ENCODE data around the gene COL15A1.
A peak's percentile ranks its signal among the peaks of the same experiment; 100 is the strongest.
"Not testable (repeated sequence)": the region's sequence is repeated elsewhere in the genome, so short reads cannot be mapped to it uniquely, and the experiment has no call there.

COL15A1 gene

GRCh38 chr9:99076483-99077171 is 132.9 kb downstream of the COL15A1 start:
- H3K36me3 Mint-ChIP-seq, result no peaks in the 10 kb centered on the region
- H3K4me1 Mint-ChIP-seq, result peaks cover 58% of the 10 kb centered on the region
- H3K27ac Mint-ChIP-seq, result peak overlapping the region; percentile 94
- peak overlapping the region; percentile 56 for H3K4me3 Mint-ChIP-seq
- no peaks in the 10 kb centered on the region for H3K9me3 Mint-ChIP-seq
- ATAC-seq (peak; percentile 82), DNase-seq (ENCODE audit: low spot score in 2 of 2) (peak; percentile 12 to 59)

- no peaks in the 10 kb centered on the region for H3K36me3 Mint-ChIP-seq
- no peak overlapping the region for H3K4me3 Mint-ChIP-seq
- peaks cover 60% of the 10 kb centered on the region for H3K4me1 Mint-ChIP-seq
- no peak for ATAC-seq
- H3K9me3 Mint-ChIP-seq, result no peaks in the 10 kb centered on the region
- no peak for DNase-seq (ENCODE audit: low spot score in 2 of 2)
- H3K27ac Mint-ChIP-seq, result peak overlapping the region; percentile 59
Observed at GRCh38 chr9:99078717-99079116, 135.0 kb downstream of the COL15A1 start.

GRCh38 chr9:99079542-99079941 is 135.8 kb downstream of the COL15A1 start:
- H3K27ac Mint-ChIP-seq, result no peak overlapping the region
- H3K4me3 Mint-ChIP-seq, result no peak overlapping the region
- peaks cover 55% of the 10 kb centered on the region for H3K4me1 Mint-ChIP-seq
- peak; percentile 63 for ATAC-seq
- H3K36me3 Mint-ChIP-seq, result no peaks in the 10 kb centered on the region
- no peaks in the 10 kb centered on the region for H3K9me3 Mint-ChIP-seq
- no peak for DNase-seq (ENCODE audit: low spot score in 2 of 2)

- H3K27ac Mint-ChIP-seq, result no peak overlapping the region
- peaks cover 51% of the 10 kb centered on the region for H3K4me1 Mint-ChIP-seq
- no peaks in the 10 kb centered on the region for H3K9me3 Mint-ChIP-seq
- no peak overlapping the region for H3K4me3 Mint-ChIP-seq
- no peak for ATAC-seq
- DNase-seq (ENCODE audit: low spot score in 2 of 2), result no peak
- H3K36me3 Mint-ChIP-seq, result no peaks in the 10 kb centered on the region
Observed at GRCh38 chr9:99083051-99083450, 139.3 kb downstream of the COL15A1 start.

- ATAC-seq, result no peak
- DNase-seq (ENCODE audit: low spot score in 2 of 2), result no peak
- Mint-ChIP-seq H3K4me1 (peaks cover 56% of the 10 kb centered on the region), H3K4me3 (no peak overlapping the region), H3K27ac (peak overlapping the region; percentile 20), H3K36me3 (no peaks in the 10 kb centered on the region), H3K9me3 (no peaks in the 10 kb centered on the region)
Observed at GRCh38 chr9:99085949-99086948, 142.5 kb downstream of the COL15A1 start.

- ATAC-seq (no peak), DNase-seq (ENCODE audit: low spot score in 2 of 2) (no peak)
- no peaks in the 10 kb centered on the region for H3K9me3 Mint-ChIP-seq
- H3K27ac Mint-ChIP-seq, result no peak overlapping the region
- peaks cover 62% of the 10 kb centered on the region for H3K4me1 Mint-ChIP-seq
- no peak overlapping the region for H3K4me3 Mint-ChIP-seq
- peaks cover 5% of the 10 kb centered on the region for H3K36me3 Mint-ChIP-seq
Observed at GRCh38 chr9:99087462-99087861, 143.8 kb downstream of the COL15A1 start.

- Mint-ChIP-seq H3K4me1 (peaks cover 73% of the 10 kb centered on the region), H3K9me3 (no peaks in the 10 kb centered on the region), H3K36me3 (peaks cover 5% of the 10 kb centered on the region), H3K27ac (peak overlapping the region; percentile 98), H3K4me3 (no peak overlapping the region)
- DNase-seq (ENCODE audit: low spot score in 2 of 2) (no peak), ATAC-seq (no peak)
Observed at GRCh38 chr9:99090336-99091130, 146.8 kb downstream of the COL15A1 start.

GRCh38 chr9:99092643-99093491 is 149.2 kb downstream of the COL15A1 start:
- peaks cover 5% of the 10 kb centered on the region for H3K36me3 Mint-ChIP-seq
- H3K27ac Mint-ChIP-seq, result peak overlapping the region; percentile 98
- DNase-seq (ENCODE audit: low spot score in 2 of 2) (peak; percentile 44 to 82), ATAC-seq (peak; percentile 89)
- no peaks in the 10 kb centered on the region for H3K9me3 Mint-ChIP-seq
- peaks cover 72% of the 10 kb centered on the region for H3K4me1 Mint-ChIP-seq
- H3K4me3 Mint-ChIP-seq, result peak overlapping the region; percentile 72

- Mint-ChIP-seq H3K27ac (peak overlapping the region; percentile 98), H3K9me3 (no peaks in the 10 kb centered on the region), H3K4me1 (peaks cover 77% of the 10 kb centered on the region), H3K4me3 (peak overlapping the region; percentile 72), H3K36me3 (peaks cover 5% of the 10 kb centered on the region)
- DNase-seq (ENCODE audit: low spot score in 2 of 2) (peak in 1 of 2 donors; percentile 47), ATAC-seq (peak; percentile 94)
Observed at GRCh38 chr9:99093492-99093791, 149.7 kb downstream of the COL15A1 start.

- ATAC-seq, result no peak
- Mint-ChIP-seq H3K4me1 (peaks cover 78% of the 10 kb centered on the region), H3K27ac (no peak overlapping the region), H3K4me3 (no peak overlapping the region), H3K9me3 (peaks cover 3% of the 10 kb centered on the region), H3K36me3 (peaks cover 5% of the 10 kb centered on the region)
- no peak for DNase-seq (ENCODE audit: low spot score in 2 of 2)
Observed at GRCh38 chr9:99095565-99095964, 151.9 kb downstream of the COL15A1 start.

GRCh38 chr9:99096409-99096808 is 152.7 kb downstream of the COL15A1 start:
- no peak for DNase-seq (ENCODE audit: low spot score in 2 of 2)
- H3K4me1 Mint-ChIP-seq, result peaks cover 75% of the 10 kb centered on the region
- no peak overlapping the region for H3K4me3 Mint-ChIP-seq
- peaks cover 3% of the 10 kb centered on the region for H3K9me3 Mint-ChIP-seq
- no peak for ATAC-seq
- peak overlapping the region; percentile 8 for H3K27ac Mint-ChIP-seq
- peaks cover 5% of the 10 kb centered on the region for H3K36me3 Mint-ChIP-seq

- H3K36me3 Mint-ChIP-seq; H3K27ac Mint-ChIP-seq; H3K9me3 Mint-ChIP-seq; H3K4me3 Mint-ChIP-seq; ATAC-seq; DNase-seq (ENCODE audit: low spot score in 2 of 2): not testable (repeated sequence)
- peaks cover 61% of the 10 kb centered on the region for H3K4me1 Mint-ChIP-seq
Observed at GRCh38 chr9:99099806-99100585, 156.3 kb downstream of the COL15A1 start.

- H3K4me1 Mint-ChIP-seq, result peaks cover 58% of the 10 kb centered on the region
- DNase-seq (ENCODE audit: low spot score in 2 of 2) (no peak), ATAC-seq (no peak)
- peaks cover 3% of the 10 kb centered on the region for H3K9me3 Mint-ChIP-seq
- H3K4me3 Mint-ChIP-seq, result no peak overlapping the region
- no peak overlapping the region for H3K27ac Mint-ChIP-seq
- peaks cover 6% of the 10 kb centered on the region for H3K36me3 Mint-ChIP-seq
Observed at GRCh38 chr9:99101271-99101670, 157.6 kb downstream of the COL15A1 start.

GRCh38 chr9:99101812-99102211 is 158.1 kb downstream of the COL15A1 start:
- Mint-ChIP-seq H3K4me3 (no peak overlapping the region), H3K4me1 (peaks cover 58% of the 10 kb centered on the region), H3K27ac (no peak overlapping the region), H3K9me3 (peaks cover 3% of the 10 kb centered on the region), H3K36me3 (peaks cover 6% of the 10 kb centered on the region)
- ATAC-seq (no peak), DNase-seq (ENCODE audit: low spot score in 2 of 2) (no peak)

Data from stimulated activated effector memory CD8-positive, alpha-beta T cell treated with anti-CD3 and anti-CD28 coated beads, Interleukin-12 subunit alpha, Interleukin-12 subunit beta, amount 100 ng/mL, for 72 hours (primary cell).